Central memory CD8-positive, alpha-beta T cell (primary cell): ENCODE measurements around the gene TMOD4.

Experiments used
- ATAC-seq: fragments of 150-1000 bp; cut with Tn5 transposase; replicated peaks from 2 replicates; pipeline ENCODE4 v1.10.0; 2022; ENCODE audit warnings: mild to moderate bottlenecking, moderate FRiP score, moderate number of reproducible peaks; ENCODE audit not compliant: poor library complexity, severe bottlenecking; ENCODE audit errors: extremely low read depth
- DNase-seq, 2 donors: peaks; one replicate each; pipeline ENCODE4 v3.0.0; 2021; ENCODE audit warnings: low spot score in 2 of 2
- H3K27ac Mint-ChIP-seq: one replicate; pipeline ENCODE4 v1.8.0; 2022; ENCODE audit warnings: low read depth, mild to moderate bottlenecking, moderate library complexity, mixed read lengths
- H3K27me3 Mint-ChIP-seq: one replicate; pipeline ENCODE4 v1.8.0; 2022; ENCODE audit warnings: mixed read lengths
- H3K36me3 Mint-ChIP-seq: one replicate; pipeline ENCODE4 v1.8.0; 2022; ENCODE audit warnings: mild to moderate bottlenecking, moderate library complexity, mixed read lengths; ENCODE audit not compliant: insufficient read depth
- H3K4me1 Mint-ChIP-seq: one replicate; pipeline ENCODE4 v1.8.0; 2022; ENCODE audit warnings: mixed read lengths
- H3K4me3 Mint-ChIP-seq: one replicate; pipeline ENCODE4 v1.8.0; 2022; ENCODE audit warnings: mild to moderate bottlenecking, moderate library complexity, mixed read lengths
- H3K9me3 Mint-ChIP-seq: one replicate; pipeline ENCODE4 v1.8.0; 2022; ENCODE audit warnings: mixed read lengths

The TMOD4 gene

DNA sequence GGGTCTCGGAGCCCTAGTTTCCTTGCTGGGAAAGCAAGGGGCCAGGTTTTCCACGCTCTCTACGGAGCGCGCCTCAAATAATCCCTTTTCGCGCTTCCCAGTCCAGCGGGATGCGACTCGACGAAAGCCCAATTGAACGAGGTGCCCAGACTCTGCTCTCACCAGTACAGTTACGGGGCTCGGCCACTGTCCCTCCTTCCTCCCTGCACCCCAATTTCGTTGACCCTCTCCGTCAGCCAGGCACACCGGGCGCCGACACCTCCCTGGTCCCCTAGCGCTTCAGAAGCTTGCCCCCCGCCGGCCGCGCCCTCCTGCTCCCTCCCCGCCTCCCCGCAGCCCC is 29.7 kb downstream of the TMOD4 start:
- Mint-ChIP-seq H3K9me3 (no peaks in the 10 kb centered on the region), H3K27ac (peak overlapping the region; percentile 92)

DNA sequence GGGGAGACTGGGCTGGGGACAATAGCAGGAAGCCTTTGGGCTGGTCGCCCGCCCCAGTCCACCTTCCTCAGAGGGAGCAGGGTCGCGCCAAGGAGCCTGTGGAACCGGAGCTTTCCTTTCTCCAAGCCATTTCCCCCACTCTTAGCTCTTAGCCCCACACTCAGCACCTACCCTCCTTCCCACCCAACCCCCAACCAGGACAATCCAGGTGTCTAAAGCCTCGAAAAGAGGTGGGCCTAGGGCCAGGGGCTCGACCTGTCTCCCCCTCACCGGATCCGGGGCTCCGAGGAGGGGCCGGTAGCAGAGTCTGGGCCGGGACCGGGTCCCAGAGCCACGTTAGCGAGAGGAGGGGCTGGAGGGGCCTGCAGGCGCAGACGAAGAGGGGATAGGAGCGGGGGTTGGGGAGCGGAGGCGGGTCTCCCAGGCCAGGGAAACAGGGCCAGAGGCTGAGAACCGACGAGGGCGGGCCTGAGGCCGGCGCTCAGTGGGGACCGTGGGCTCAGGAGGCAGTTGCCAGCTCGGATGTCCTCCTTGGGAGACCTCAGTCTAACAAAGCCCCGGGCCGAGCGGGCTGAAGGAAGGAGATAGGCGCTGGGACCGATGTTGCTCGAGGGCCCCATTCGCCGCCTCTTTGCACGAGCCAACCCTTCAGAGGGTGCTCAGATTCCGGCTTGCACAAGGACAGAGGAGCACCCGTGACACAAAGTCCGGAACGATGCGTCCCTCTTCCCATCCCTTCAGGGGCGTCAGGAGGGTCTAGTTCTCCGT is 30.3 kb downstream of the TMOD4 start:
- no peaks in the 10 kb centered on the region for H3K9me3 Mint-ChIP-seq
- H3K27ac Mint-ChIP-seq: no peak overlapping the region
- no peak for DNase-seq
- peak overlapping the region; percentile 93 for H3K4me3 Mint-ChIP-seq
- ATAC-seq: peak; percentile 19
- no peaks in the 10 kb centered on the region for H3K27me3 Mint-ChIP-seq
- H3K36me3 Mint-ChIP-seq: no peaks in the 10 kb centered on the region
- H3K4me1 Mint-ChIP-seq: peaks cover 13% of the 10 kb centered on the region

More for the DNA sequence above, 29.7 kb downstream of the TMOD4 start:
- Mint-ChIP-seq H3K27me3 (no peaks in the 10 kb centered on the region), H3K4me1 (peaks cover 13% of the 10 kb centered on the region), H3K36me3 (no peaks in the 10 kb centered on the region), H3K4me3 (peak overlapping the region; percentile 93)
- ATAC-seq (peak; percentile 2), DNase-seq (no peak)

DNA sequence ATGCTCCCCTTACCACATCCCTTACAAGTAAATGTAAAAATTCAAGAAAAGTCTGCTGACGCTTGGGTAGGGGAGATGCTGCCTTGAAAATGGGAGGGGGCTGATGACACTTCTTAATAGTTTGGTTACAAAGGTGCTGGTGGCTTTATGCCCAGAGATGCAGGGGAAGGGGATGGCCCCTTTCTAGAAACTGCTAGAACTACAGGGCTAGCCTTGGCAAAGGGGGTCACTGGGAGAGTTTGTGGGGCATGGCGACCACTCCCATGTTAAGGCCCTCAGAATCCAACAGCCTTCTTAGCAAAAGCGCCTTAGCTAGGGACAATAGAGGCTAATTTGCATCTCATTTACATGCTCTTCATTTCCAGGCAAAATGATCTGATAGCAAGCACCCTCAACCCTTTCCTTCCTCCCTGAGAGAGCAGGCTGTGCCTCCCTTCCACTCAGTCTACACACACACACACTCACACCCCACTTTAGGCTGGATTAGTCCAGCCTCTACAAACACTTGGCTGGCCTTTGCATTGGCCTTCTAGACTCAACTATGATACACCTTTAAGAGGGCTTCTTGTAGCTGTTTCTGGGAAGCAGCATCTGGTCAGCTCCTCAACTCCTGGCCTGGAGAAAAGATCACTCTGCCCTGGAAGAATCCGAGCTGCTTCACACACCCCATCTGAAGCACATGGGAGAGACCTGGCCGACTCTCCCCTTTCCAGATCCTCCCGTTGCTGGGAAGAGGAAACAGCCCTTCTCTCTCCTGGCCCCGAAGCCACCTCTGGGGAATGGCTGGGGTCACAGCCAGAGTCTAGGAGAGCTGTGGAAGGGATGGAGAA is 31.1 kb downstream of the TMOD4 start:
- no peaks in the 10 kb centered on the region for H3K27me3 Mint-ChIP-seq
- H3K9me3 Mint-ChIP-seq: no peaks in the 10 kb centered on the region
- no peaks in the 10 kb centered on the region for H3K36me3 Mint-ChIP-seq
- peak overlapping the region; percentile 93 for H3K4me3 Mint-ChIP-seq
- ATAC-seq (no peak), DNase-seq (no peak)
- no peak overlapping the region for H3K27ac Mint-ChIP-seq
- peaks cover 13% of the 10 kb centered on the region for H3K4me1 Mint-ChIP-seq

DNA sequence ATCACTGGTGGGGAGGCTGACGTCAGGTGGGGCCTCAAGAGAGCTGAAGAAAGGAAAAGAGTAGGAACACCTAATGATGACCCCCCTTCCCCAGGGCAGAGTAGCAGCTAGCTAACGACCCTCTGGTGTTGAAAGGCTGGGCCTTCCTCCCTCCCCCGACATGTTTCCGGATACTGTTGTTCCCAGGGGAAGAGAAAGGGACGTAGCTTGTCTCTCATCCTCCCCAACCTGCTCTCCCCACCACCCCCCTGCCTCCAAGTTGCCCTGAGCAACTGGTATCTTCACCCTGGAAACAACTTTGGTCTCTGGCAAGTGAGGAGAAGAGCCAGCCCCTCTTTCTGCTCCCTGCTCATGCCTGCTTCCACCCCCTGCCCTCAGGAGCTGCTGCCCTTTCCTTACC is 31.8 kb downstream of the TMOD4 start:
- DNase-seq (no peak), ATAC-seq (no peak)
- Mint-ChIP-seq H3K36me3 (no peaks in the 10 kb centered on the region), H3K9me3 (no peaks in the 10 kb centered on the region), H3K27me3 (no peaks in the 10 kb centered on the region), H3K4me3 (no peak overlapping the region), H3K27ac (no peak overlapping the region), H3K4me1 (peaks cover 13% of the 10 kb centered on the region)

DNA sequence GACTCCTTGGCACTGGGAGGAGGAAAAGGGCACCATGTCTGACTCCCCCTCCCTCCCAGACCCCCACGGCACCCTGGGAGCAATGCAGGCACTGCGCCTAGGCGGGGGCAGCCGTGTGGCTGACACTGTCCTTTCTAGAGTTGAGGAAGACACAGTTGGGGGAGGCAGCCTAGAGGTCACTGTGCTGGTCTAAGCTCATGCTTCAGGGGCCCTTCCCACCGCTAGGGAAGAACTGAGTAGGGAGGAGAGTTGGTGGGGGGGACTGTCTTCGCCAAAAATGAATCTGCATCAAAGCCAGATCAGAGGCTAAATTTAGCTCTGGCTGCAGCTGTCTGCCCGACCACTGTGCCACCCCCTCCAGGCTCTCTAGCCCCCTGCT is 32.7 kb downstream of the TMOD4 start:
- ATAC-seq (no peak), DNase-seq (no peak)
- no peak overlapping the region for H3K4me3 Mint-ChIP-seq
- no peaks in the 10 kb centered on the region for H3K9me3 Mint-ChIP-seq
- no peaks in the 10 kb centered on the region for H3K36me3 Mint-ChIP-seq
- H3K4me1 Mint-ChIP-seq: peaks cover 13% of the 10 kb centered on the region
- H3K27ac Mint-ChIP-seq: no peak overlapping the region
- no peaks in the 10 kb centered on the region for H3K27me3 Mint-ChIP-seq

DNA sequence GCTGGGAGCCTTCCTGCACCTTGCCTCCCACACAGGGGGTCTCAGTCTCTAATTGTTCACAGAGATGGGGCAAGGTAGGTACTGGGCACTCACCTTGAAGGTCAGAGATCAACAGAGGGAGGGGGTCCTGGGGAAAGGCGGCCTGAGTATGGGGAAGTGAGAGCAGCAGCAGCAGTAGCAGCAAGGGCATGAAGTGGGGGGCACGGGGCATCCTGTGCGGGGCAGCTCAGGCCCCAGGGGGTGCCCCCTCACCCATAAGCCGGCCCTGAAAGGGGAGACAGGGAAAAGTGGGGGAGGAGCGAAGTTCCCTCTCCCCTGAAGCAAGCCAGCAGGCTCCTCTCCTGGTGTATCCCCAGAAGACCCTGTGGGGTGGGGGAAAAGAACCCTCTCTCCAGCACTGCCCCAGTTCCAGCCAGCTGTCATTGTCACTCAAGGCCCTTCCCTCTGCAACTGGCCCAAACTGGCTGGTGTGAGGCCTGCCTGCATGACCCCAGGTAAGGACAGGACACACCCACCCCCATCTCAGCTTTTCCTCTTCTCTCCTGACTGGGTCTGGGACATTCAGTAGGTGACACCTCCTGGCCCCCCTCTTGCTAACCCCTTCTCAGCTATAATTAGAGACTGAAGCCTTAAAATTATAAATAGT is 33.2 kb downstream of the TMOD4 start:
- H3K4me3 Mint-ChIP-seq: no peak overlapping the region
- H3K27me3 Mint-ChIP-seq: no peaks in the 10 kb centered on the region
- H3K4me1 Mint-ChIP-seq: peaks cover 13% of the 10 kb centered on the region
- H3K36me3 Mint-ChIP-seq: no peaks in the 10 kb centered on the region
- ATAC-seq (no peak), DNase-seq (no peak)
- H3K27ac Mint-ChIP-seq: no peak overlapping the region
- no peaks in the 10 kb centered on the region for H3K9me3 Mint-ChIP-seq

DNA sequence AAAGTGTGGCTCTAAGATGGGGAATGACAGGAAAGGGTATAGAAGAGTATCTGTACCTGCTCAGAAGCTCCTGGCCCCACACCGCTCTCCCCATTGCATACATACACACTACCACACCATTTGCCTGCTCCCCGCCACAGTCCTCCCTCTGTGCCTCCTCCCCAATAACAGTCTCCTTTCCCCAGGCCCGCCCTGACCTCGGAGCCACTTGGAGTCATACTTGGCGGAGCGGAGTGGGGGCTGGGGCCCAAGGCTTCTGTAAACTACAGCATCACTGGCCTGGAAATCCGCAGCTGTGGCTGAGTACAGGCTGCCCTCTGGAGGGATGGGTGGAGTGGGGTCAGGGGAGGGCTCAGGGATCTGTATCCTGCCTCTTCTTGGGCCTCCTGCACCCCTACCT is 38.0 kb downstream of the TMOD4 start:
- no peaks in the 10 kb centered on the region for H3K4me1 Mint-ChIP-seq
- no peak overlapping the region for H3K4me3 Mint-ChIP-seq
- no peaks in the 10 kb centered on the region for H3K36me3 Mint-ChIP-seq
- ATAC-seq: no peak
- no peaks in the 10 kb centered on the region for H3K27me3 Mint-ChIP-seq
- no peak for DNase-seq
- H3K27ac Mint-ChIP-seq: no peak overlapping the region
- no peaks in the 10 kb centered on the region for H3K9me3 Mint-ChIP-seq

DNA sequence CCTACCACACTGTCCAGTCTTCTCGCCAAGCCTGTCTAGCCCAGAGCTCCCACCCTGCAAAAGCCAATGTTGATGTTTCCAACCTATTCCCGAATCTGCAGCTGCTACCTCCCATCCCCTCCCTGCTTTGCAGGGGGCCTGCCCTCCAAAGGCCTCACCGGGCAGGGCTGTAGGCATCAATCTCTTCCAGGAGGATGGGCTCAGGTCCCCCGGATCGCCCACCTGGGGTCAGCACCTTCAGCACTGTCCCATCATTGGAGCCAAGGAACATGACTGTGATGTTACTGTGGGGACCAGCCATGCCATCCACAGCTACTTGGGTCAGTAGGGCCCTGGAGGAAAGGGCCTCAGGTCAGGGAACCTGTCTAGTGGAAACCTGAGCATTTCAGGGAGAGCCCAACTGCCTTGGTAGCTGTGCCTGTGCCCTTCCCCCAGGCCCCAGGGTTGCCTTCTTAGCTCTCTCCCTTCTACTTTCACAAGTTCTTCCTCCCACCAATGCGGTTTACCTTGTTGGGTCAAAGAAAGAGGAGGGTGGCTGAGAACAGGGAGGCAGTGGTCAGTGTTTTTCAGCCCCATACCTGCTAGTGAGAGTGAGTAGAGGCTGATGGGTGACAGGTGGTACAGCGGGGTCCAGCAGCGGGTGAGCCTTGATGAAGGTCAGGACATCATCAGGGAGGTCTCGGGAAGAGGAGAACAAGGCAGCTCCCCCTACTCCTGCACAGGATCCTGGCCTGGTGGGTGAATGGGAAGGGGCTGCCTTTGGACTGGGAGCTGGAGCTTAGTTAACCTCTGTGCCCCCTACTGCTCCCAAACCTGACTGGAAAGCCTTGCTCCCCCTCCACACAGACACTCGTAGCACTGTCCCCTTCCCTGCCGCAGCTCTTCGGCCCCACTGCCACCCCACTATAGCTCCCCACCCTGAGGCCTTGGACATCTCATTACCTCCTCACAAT is 40.1 kb downstream of the TMOD4 start:
- Mint-ChIP-seq H3K36me3 (no peaks in the 10 kb centered on the region), H3K9me3 (no peaks in the 10 kb centered on the region), H3K4me1 (no peaks in the 10 kb centered on the region), H3K27me3 (no peaks in the 10 kb centered on the region), H3K4me3 (no peak overlapping the region), H3K27ac (no peak overlapping the region)
- DNase-seq (no peak), ATAC-seq (no peak)

DNA sequence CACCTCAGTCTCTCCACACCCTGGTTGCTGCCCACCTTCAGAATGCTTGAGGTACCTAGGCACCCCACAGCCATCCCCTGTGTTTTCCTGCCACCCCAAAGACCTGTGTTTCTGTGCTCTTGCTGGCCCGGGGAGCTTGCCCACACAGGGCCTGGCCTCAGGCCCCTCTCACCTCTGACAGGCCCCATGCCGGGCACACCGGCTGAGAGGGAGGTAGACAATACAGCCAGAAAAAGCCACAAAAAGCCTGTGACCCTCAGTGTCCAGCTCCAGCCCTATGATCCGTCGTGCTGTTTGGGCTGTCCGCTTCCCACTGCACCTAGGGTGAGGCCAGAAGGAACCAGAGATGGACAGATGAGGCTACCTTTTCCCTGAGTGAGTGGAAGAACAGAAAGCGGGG is 40.8 kb downstream of the TMOD4 start:
- Mint-ChIP-seq H3K9me3 (no peaks in the 10 kb centered on the region), H3K4me1 (no peaks in the 10 kb centered on the region), H3K27ac (no peak overlapping the region), H3K36me3 (no peaks in the 10 kb centered on the region), H3K27me3 (no peaks in the 10 kb centered on the region), H3K4me3 (no peak overlapping the region)
- DNase-seq (no peak), ATAC-seq (no peak)

DNA sequence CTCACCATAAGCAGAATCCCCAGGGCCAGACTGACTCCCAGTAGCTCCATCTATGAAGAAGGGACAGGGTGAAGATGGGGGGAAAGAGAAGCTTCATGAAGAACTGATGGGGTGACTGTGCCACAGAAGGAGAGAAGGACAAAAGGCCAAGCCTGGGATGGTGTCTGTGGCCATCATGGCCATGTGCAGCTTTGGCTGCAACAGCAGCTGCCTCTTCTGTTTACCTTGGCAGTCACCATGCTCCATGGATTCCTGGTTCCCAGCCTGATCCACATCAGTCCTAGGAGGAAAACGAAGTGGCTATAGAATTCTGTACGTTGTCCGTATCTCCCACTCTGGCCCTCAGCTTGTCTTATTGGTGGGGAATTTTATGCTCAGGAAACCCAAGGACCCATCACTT is 41.4 kb downstream of the TMOD4 start:
- ATAC-seq (no peak), DNase-seq (no peak)
- Mint-ChIP-seq H3K27me3 (no peaks in the 10 kb centered on the region), H3K27ac (no peak overlapping the region), H3K36me3 (peaks cover under 1% of the 10 kb centered on the region), H3K4me1 (no peaks in the 10 kb centered on the region), H3K9me3 (no peaks in the 10 kb centered on the region), H3K4me3 (no peak overlapping the region)

DNA sequence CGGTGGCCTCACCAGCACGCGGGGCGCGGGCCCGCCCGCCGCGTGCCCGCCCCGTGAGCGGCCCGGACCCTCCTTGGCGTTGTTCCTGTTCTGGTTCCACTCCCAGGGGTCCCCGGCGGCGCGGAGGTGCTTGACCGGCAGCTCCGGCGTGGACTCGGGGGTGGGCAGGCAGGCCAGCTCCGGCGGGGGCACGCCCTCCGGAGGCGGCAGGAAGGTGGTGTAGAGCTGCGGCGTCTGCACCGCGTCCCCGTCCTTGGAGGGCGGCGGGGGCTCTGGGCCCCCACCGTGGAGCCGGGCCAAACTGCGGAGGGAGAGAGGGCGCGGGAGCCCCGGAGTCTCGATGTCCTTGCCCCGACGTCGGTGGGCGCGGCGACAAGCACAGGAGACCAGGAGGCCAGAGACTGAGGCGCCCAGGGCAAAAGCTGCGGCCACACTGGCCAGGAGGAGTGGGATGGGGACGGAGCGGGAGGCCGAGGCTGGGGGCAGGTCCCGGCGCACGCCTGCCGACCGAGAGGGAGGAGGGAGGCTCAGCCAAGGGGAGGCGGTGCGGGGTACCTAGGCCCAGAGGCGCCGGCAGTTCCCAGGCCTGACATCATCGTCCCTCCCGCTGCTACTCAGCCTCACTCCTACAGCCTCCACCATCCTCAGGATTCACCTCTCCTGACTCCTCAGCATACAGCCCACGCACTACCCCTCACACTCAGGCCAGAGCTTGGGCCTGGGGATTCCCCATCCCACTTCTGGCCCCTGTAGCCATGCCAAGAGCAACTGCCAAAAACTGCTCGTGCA is 42.6 kb downstream of the TMOD4 start:
- no peak for DNase-seq
- Mint-ChIP-seq H3K27ac (no peak overlapping the region), H3K9me3 (no peaks in the 10 kb centered on the region), H3K4me3 (no peak overlapping the region), H3K36me3 (peaks cover 4% of the 10 kb centered on the region), H3K4me1 (no peaks in the 10 kb centered on the region), H3K27me3 (no peaks in the 10 kb centered on the region)
- no peak for ATAC-seq
